ENCODE results near the gene CNOT11. TPM values are rescaled to one million over a fixed set of nuclear protein-coding genes. Genes with fewer than 3 reads are reported as not detected.
"Not testable (repeated sequence)": the region's sequence is repeated elsewhere in the genome, so short reads cannot be mapped to it uniquely, and the experiment has no call there.

Gene CNOT11
- total RNA-seq, 1 experiment from 2014 or later = 67.7 TPM

- no peaks in the 10 kb centered on the region for H3K27me3 Mint-ChIP-seq (ENCODE audit: unreplicated experiment)
- no TSS peak for BruUV-seq (replicated peaks)
- peak; percentile 95 for DNase-seq
- peak within 1 kb of the TSS; percentile 89 for H3K27ac Mint-ChIP-seq (ENCODE audit: unreplicated experiment)
- H3K4me3 Mint-ChIP-seq (ENCODE audit: low read depth, unreplicated experiment) = peak within 1 kb of the TSS; percentile 73
- H3K4me1 Mint-ChIP-seq (ENCODE audit: low read depth, unreplicated experiment) = peaks cover 35% of the 10 kb centered on the region
- peaks cover 38% of the 10 kb centered on the region for H3K36me3 Mint-ChIP-seq (ENCODE audit: insufficient read depth, unreplicated experiment)
- no peaks in the 10 kb centered on the region for H3K9me3 Mint-ChIP-seq (ENCODE audit: low read depth, unreplicated experiment)
- TF ChIP-seq, protein P1, sequence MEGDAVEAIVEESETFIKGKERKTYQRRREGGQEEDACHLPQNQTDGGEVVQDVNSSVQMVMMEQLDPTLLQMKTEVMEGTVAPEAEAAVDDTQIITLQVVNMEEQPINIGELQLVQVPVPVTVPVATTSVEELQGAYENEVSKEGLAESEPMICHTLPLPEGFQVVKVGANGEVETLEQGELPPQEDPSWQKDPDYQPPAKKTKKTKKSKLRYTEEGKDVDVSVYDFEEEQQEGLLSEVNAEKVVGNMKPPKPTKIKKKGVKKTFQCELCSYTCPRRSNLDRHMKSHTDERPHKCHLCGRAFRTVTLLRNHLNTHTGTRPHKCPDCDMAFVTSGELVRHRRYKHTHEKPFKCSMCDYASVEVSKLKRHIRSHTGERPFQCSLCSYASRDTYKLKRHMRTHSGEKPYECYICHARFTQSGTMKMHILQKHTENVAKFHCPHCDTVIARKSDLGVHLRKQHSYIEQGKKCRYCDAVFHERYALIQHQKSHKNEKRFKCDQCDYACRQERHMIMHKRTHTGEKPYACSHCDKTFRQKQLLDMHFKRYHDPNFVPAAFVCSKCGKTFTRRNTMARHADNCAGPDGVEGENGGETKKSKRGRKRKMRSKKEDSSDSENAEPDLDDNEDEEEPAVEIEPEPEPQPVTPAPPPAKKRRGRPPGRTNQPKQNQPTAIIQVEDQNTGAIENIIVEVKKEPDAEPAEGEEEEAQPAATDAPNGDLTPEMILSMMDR (IDR thresholded peaks at IDR 0.05; ENCODE audit: unreplicated experiment) = no peak
- CTCF ChIA-PET = interaction anchor here (1.0 to 1.2 kb wide), 3 partner anchors 19 to 28 kb away, joined by 3 to 4 read pairs (median 4); no protein-coding TSS in a partner anchor
- intact Hi-C loops (cut with micrococcal nuclease; ENCODE audit: unreplicated experiment) = no loop called here
Measured at GRCh38 chr2:101308432-101309210, 55.9 kb downstream of the CNOT11 start, which contains the start of gene RNF149. Gene RNF149 (minus strand): TSS chr2:101308701. CDS start chr2:101308588, 113 bp downstream.

DNA sequence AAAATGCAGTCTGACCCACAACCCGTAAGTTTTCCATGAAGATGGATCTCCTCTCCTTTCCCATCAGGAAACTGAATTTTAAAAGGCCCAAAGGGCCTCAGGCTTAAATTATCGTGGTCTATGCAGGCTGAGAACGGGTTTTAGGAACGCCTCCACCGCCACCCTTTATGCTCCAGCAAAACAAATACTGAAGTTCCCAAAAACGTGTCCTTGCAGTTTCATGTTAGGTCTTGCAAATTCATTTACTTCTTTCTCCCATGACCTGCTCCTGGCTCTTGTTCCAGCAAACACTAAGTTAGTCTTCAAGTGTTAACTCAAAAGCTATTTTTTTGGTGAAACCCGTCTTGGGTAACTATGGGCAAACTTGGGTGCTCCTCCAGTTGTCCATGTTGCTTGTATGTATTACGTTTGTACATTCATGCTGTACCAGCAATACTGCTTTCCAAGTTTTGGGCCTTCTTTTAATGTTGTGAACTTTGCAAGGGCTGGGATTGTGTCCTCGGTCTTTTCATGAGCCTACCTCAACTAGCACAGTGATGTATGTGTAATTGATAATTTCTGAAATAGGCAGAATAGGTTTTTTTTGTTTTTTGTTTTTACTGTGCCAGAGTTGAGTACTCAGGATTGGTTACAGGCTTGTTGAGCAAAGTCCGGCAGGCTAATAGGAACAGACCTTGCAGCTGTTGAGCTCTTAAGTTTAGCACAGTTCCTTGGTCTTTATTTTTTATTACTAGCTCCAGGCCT lies 57.6 kb downstream of the CNOT11 start:
- Mint-ChIP-seq H3K4me1 (ENCODE audit: low read depth, unreplicated experiment) (peaks cover 31% of the 10 kb centered on the region), H3K9me3 (ENCODE audit: low read depth, unreplicated experiment) (no peaks in the 10 kb centered on the region), H3K36me3 (ENCODE audit: insufficient read depth, unreplicated experiment) (peaks cover 36% of the 10 kb centered on the region), H3K27me3 (ENCODE audit: unreplicated experiment) (no peaks in the 10 kb centered on the region), H3K27ac (ENCODE audit: unreplicated experiment) (no peak overlapping the region), H3K4me3 (ENCODE audit: low read depth, unreplicated experiment) (no peak overlapping the region)
- intact Hi-C loops (cut with micrococcal nuclease; ENCODE audit: unreplicated experiment) = no loop called here
- CTCF ChIA-PET = interaction anchor here (1.1 kb wide), 1 partner anchor 30 kb away, joined by 3 read pairs; no protein-coding TSS in a partner anchor
- no TSS peak for BruUV-seq (replicated peaks)
- DNase-seq = no peak
- TF ChIP-seq, protein P1 (IDR thresholded peaks at IDR 0.05; ENCODE audit: unreplicated experiment) = no peak

GRCh38 chr2:101310834-101311695 lies 58.4 kb downstream of the CNOT11 start:
- intact Hi-C loops (cut with micrococcal nuclease; ENCODE audit: unreplicated experiment) = no loop called here
- Mint-ChIP-seq H3K27me3 (ENCODE audit: unreplicated experiment) (peaks cover 3% of the 10 kb centered on the region), H3K9me3 (ENCODE audit: low read depth, unreplicated experiment) (no peaks in the 10 kb centered on the region), H3K36me3 (ENCODE audit: insufficient read depth, unreplicated experiment) (peaks cover 30% of the 10 kb centered on the region), H3K27ac (ENCODE audit: unreplicated experiment) (peak overlapping the region; percentile 40), H3K4me1 (ENCODE audit: low read depth, unreplicated experiment) (peaks cover 23% of the 10 kb centered on the region), H3K4me3 (ENCODE audit: low read depth, unreplicated experiment) (peak overlapping the region; percentile 1)
- no peak for DNase-seq
- TF ChIP-seq, protein P1 (IDR thresholded peaks at IDR 0.05; ENCODE audit: unreplicated experiment) = no peak
- BruUV-seq (replicated peaks) = no TSS peak
- CTCF ChIA-PET = interaction anchor here (1.1 kb wide), 1 partner anchor 12 kb away, joined by 3 read pairs; no protein-coding TSS in a partner anchor

GRCh38 chr2:101311696-101312017 lies 59.0 kb downstream of the CNOT11 start:
- H3K4me1 Mint-ChIP-seq (ENCODE audit: low read depth, unreplicated experiment) = peaks cover 17% of the 10 kb centered on the region
- no peak overlapping the region for H3K27ac Mint-ChIP-seq (ENCODE audit: unreplicated experiment)
- CTCF ChIA-PET = interaction anchor here (1.1 kb wide), 1 partner anchor 12 kb away, joined by 3 read pairs; no protein-coding TSS in a partner anchor
- intact Hi-C loops (cut with micrococcal nuclease; ENCODE audit: unreplicated experiment) = no loop called here
- TF ChIP-seq, protein P1 (IDR thresholded peaks at IDR 0.05; ENCODE audit: unreplicated experiment) = no peak
- no peaks in the 10 kb centered on the region for H3K9me3 Mint-ChIP-seq (ENCODE audit: low read depth, unreplicated experiment)
- H3K4me3 Mint-ChIP-seq (ENCODE audit: low read depth, unreplicated experiment) = no peak overlapping the region
- H3K36me3 Mint-ChIP-seq (ENCODE audit: insufficient read depth, unreplicated experiment) = peaks cover 26% of the 10 kb centered on the region
- DNase-seq = no peak
- peaks cover 8% of the 10 kb centered on the region for H3K27me3 Mint-ChIP-seq (ENCODE audit: unreplicated experiment)
- no TSS peak for BruUV-seq (replicated peaks)

DNA sequence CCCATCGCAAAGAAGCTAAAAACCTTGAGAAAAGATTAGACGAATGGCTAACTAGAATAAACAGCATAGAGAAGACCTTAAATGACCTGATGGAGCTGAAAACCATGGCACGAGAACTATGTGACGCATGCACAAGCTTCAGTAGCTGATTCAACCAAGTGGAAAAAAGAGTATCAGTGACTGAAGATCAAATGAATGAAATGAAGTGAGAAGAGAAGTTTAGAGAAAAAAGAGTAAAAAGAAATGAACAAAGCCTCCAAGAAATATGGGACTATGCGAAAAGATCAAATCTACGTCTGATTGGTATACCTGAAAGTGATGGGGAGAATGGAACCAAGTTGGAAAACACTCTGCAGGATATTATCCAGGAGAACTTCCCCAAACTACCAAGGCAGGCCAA lies 63.9 kb downstream of the CNOT11 start:
- BruUV-seq (replicated peaks); H3K9me3 Mint-ChIP-seq (ENCODE audit: low read depth, unreplicated experiment); H3K36me3 Mint-ChIP-seq (ENCODE audit: insufficient read depth, unreplicated experiment); intact Hi-C loops (cut with micrococcal nuclease; ENCODE audit: unreplicated experiment); H3K4me1 Mint-ChIP-seq (ENCODE audit: low read depth, unreplicated experiment); DNase-seq; H3K27ac Mint-ChIP-seq (ENCODE audit: unreplicated experiment); H3K4me3 Mint-ChIP-seq (ENCODE audit: low read depth, unreplicated experiment): not testable (repeated sequence)
- CTCF ChIA-PET = interaction anchor here (0.6 kb wide), 1 partner anchor 99 kb away, joined by 3 read pairs; no protein-coding TSS in a partner anchor
- H3K27me3 Mint-ChIP-seq (ENCODE audit: unreplicated experiment) = peaks cover 20% of the 10 kb centered on the region

Data from Calu3 (cell line).